Hepatocyte (in vitro differentiated cells): ENCODE data around the gene GDPD4. TPM values are rescaled to one million over a fixed set of nuclear protein-coding genes. Genes with fewer than 3 reads are reported as not detected.
"Not testable (repeated sequence)": the region's sequence is repeated elsewhere in the genome, so short reads cannot be mapped to it uniquely, and the experiment has no call there.

ENCODE experiments used
- DNase-seq: peaks from one replicate; pipeline ENCODE4 v3.0.0-alpha.2; 2016; ENCODE audit warnings: low spot score
- H2AFZ ChIP-seq: fragments of 200-600 bp; sonication (generic); 2 replicates; pipeline ENCODE4 v1.6.0; 2016; ENCODE audit warnings: antibody characterized with exemption, mild to moderate bottlenecking
- H3K27ac ChIP-seq: fragments of 200-600 bp; sonication (generic); 2 replicates; pipeline ENCODE4 v1.5.1; 2016; ENCODE audit warnings: mild to moderate bottlenecking
- H3K27me3 ChIP-seq: fragments of 200-600 bp; sonication (generic); 2 replicates; pipeline ENCODE4 v1.6.1; 2016
- H3K36me3 ChIP-seq: fragments of 200-600 bp; sonication (generic); replicated peaks from 2 replicates; pipeline ENCODE4 v1.5.1; 2016; ENCODE audit warnings: low read depth; ENCODE audit not compliant: insufficient read depth
- H3K4me1 ChIP-seq: fragments of 200-600 bp; sonication (generic); 2 replicates; pipeline ENCODE4 v1.5.1; 2016; ENCODE audit warnings: mild to moderate bottlenecking, moderate library complexity; ENCODE audit not compliant: insufficient read depth
- H3K4me2 ChIP-seq: fragments of 200-600 bp; sonication (generic); 2 replicates; pipeline ENCODE4 v1.6.0; 2016
- H3K4me3 ChIP-seq: fragments of 200-600 bp; sonication (generic); 2 replicates; pipeline ENCODE4 v1.5.1; 2016; ENCODE audit warnings: mild to moderate bottlenecking
- H3K79me2 ChIP-seq: fragments of 200-600 bp; sonication (generic); 2 replicates; pipeline ENCODE4 v1.6.0; 2017; ENCODE audit warnings: mild to moderate bottlenecking
- H3K9me2 ChIP-seq: fragments of 200-600 bp; sonication (generic); replicated peaks from 2 replicates; pipeline ENCODE4 v1.6.0; 2017; ENCODE audit warnings: mild to moderate bottlenecking; ENCODE audit not compliant: insufficient read depth
- H3K9me3 ChIP-seq: fragments of 200-600 bp; sonication (generic); 2 replicates; pipeline ENCODE4 v1.5.1; 2016; ENCODE audit warnings: low read depth, mild to moderate bottlenecking
- H4K20me1 ChIP-seq: fragments of 200-600 bp; sonication (generic); 2 replicates; pipeline ENCODE4 v1.6.0; 2016; ENCODE audit warnings: mild to moderate bottlenecking; ENCODE audit not compliant: insufficient read depth, poor library complexity, severe bottlenecking
- CTCF ChIP-seq: fragments of 200-600 bp; sonication (generic); IDR thresholded peaks from 2 replicates; pipeline ENCODE4 v1.5.1; 2016; ENCODE audit warnings: antibody characterized with exemption, mild to moderate bottlenecking; ENCODE audit not compliant: poor library complexity
- EZH2 ChIP-seq: fragments of 200-600 bp; sonication (generic); IDR thresholded peaks from 2 replicates; pipeline ENCODE4 v1.6.1; 2016; ENCODE audit warnings: antibody characterized with exemption, mild to moderate bottlenecking, borderline replicate concordance
- EZH2phosphoT487 ChIP-seq: fragments of 200-600 bp; sonication (generic); IDR thresholded peaks from one replicate; pipeline ENCODE4 v1.6.1; 2018; ENCODE audit warnings: antibody characterized with exemption, mild to moderate bottlenecking, low read depth, moderate library complexity; ENCODE audit not compliant: unreplicated experiment, severe bottlenecking
- WGBS: methylation state at CpG from one replicate; pipeline ENCODE4 v1.1.6; 2016; ENCODE audit warnings: low lambda C conversion rate; ENCODE audit errors: missing lambda C conversion rate; 5-methylcytosine and 5-hydroxymethylcytosine counted together
- polyA plus RNA-seq: library from polyadenylated mRNA; unstranded; fragments of >200 nt; fragmentation: Nextera tagmentation; extraction: Ambion mirVana; gene quantifications from 2 replicates; pipeline ENCODE4 v1.2.1, GENCODE V29; 2016
- total RNA-seq: library from RNA; depleted of rRNA; stranded (reverse); fragments of >200 nt; gene quantifications from 2 replicates; pipeline ENCODE4 v1.2.3, GENCODE V29; 2014

The GDPD4 gene
- total and polyA plus RNA-seq, 2 experiments from 2014 or later = 0.47 to 1.1 TPM

- Histone ChIP-seq H3K79me2 (no peaks in the 10 kb centered on the region), H3K36me3 (no peaks in the 10 kb centered on the region), H4K20me1 (no peaks in the 10 kb centered on the region), H3K27me3 (no peaks in the 10 kb centered on the region), H3K27ac (no peak overlapping the region), H3K4me3 (no peak overlapping the region), H2AFZ (no peak overlapping the region), H3K9me3 (no peaks in the 10 kb centered on the region), H3K4me1 (no peaks in the 10 kb centered on the region), H3K9me2 (no peaks in the 10 kb centered on the region), H3K4me2 (no peak overlapping the region)
- TF ChIP-seq EZH2phosphoT487 = no peak
- TF ChIP-seq CTCF = no peak
- TF ChIP-seq EZH2 = no peak
- DNase-seq = no peak
- 60% methylated on average over 3 of the region's 3 CpGs for WGBS
Observed at GRCh38 chr11:77302752-77303151, 1.3 kb upstream of the GDPD4 start.

- Histone ChIP-seq H3K79me2 (no peaks in the 10 kb centered on the region), H3K4me3 (no peak overlapping the region), H3K27ac (peak overlapping the region; percentile 55), H3K27me3 (no peaks in the 10 kb centered on the region), H3K4me2 (no peak overlapping the region), H2AFZ (no peak overlapping the region), H4K20me1 (no peaks in the 10 kb centered on the region), H3K4me1 (no peaks in the 10 kb centered on the region), H3K36me3 (no peaks in the 10 kb centered on the region), H3K9me3 (no peaks in the 10 kb centered on the region), H3K9me2 (no peaks in the 10 kb centered on the region)
- DNase-seq = no peak
- WGBS = 82% methylated on average over 5 of the region's 5 CpGs
- TF ChIP-seq EZH2 (no peak), CTCF (no peak), EZH2phosphoT487 (no peak)
Observed at GRCh38 chr11:77300695-77301094, 791 bp downstream of the GDPD4 start.

- not testable (repeated sequence) for H3K9me3 ChIP-seq, H3K4me1 ChIP-seq, H2AFZ ChIP-seq, H3K27me3 ChIP-seq, H3K36me3 ChIP-seq, H4K20me1 ChIP-seq, H3K9me2 ChIP-seq, H3K4me2 ChIP-seq, H3K4me3 ChIP-seq, H3K79me2 ChIP-seq
- 85% methylated on average over 6 of the region's 6 CpGs for WGBS
- peak; percentile 63 for DNase-seq
- H3K27ac ChIP-seq = peak overlapping the region; percentile 55
Observed at GRCh38 chr11:77300028-77300427, 1.5 kb downstream of the GDPD4 start.

GRCh38 chr11:77299528-77299993 lies 1.9 kb downstream of the GDPD4 start:
- Histone ChIP-seq H3K79me2 (no peaks in the 10 kb centered on the region), H3K9me3 (no peaks in the 10 kb centered on the region), H4K20me1 (no peaks in the 10 kb centered on the region), H3K36me3 (no peaks in the 10 kb centered on the region), H3K9me2 (no peaks in the 10 kb centered on the region), H3K4me3 (no peak overlapping the region), H3K27me3 (no peaks in the 10 kb centered on the region), H2AFZ (no peak overlapping the region), H3K27ac (peak overlapping the region; percentile 55), H3K4me1 (no peaks in the 10 kb centered on the region), H3K4me2 (no peak overlapping the region)
- TF ChIP-seq EZH2phosphoT487 (no peak), CTCF (no peak), EZH2 (no peak)
- 69% methylated on average over 2 of the region's 2 CpGs for WGBS
- peak; percentile 61 for DNase-seq
